ENCODE measurements around the gene LYPD6B. TPM values are rescaled to one million over a fixed set of nuclear protein-coding genes. Genes with fewer than 3 reads are reported as not detected.
A peak's percentile ranks its signal among the peaks of the same experiment; 100 is the strongest.

Gene LYPD6B
- total and polyA plus RNA-seq, 2 experiments from 2014 or later: 1.7 to 3.6 TPM

DNA sequence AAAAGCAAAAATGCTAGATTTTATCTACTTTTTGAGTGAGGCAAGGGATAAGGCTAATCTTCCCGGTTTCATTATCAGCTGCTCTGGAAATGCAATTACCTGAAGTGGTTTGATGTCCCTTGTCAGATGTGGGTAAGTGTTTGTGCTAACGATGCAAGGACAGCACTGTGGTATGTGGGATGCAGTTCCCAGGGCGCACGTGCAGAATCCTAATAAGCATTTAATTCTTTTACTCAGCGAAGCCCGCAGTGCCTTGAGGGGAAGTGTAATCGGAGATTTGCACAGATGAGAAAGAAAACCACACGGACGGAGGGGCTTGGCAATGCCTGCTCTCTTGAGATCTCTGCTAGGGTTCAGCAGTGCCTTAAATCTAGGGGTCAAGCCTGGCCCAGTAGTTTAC lies 183.4 kb downstream of the LYPD6B start:
- H4K20me1 ChIP-seq (replicated peaks; ENCODE audit: insufficient read depth): no peaks in the 10 kb centered on the region
- no peaks in the 10 kb centered on the region for H3K36me3 ChIP-seq (ENCODE audit: insufficient read depth)
- DNase-seq (ENCODE audit: low spot score): peak; percentile 16
- H3F3A ChIP-seq (replicated peaks; ENCODE audit: low read depth): no peaks in the 10 kb centered on the region
- H2AFZ ChIP-seq: no peak overlapping the region
- no peaks in the 10 kb centered on the region for H3K9me2 ChIP-seq (ENCODE audit: insufficient read depth)
- H3K4me2 ChIP-seq: no peak overlapping the region
- Mint-ChIP-seq H3K4me3 (no peak overlapping the region), H3K27ac (no peak overlapping the region), H3K4me1 (peaks cover 41% of the 10 kb centered on the region), H3K27me3 (ENCODE audit: insufficient read depth, low read depth, poor library complexity) (peaks cover 4% of the 10 kb centered on the region), H3K36me3 (ENCODE audit: low read depth) (no peaks in the 10 kb centered on the region), H3K9me3 (no peaks in the 10 kb centered on the region)
- no peaks in the 10 kb centered on the region for H3K79me2 ChIP-seq (replicated peaks; ENCODE audit: insufficient read depth)
- no peak overlapping the region for H3K27ac ChIP-seq (ENCODE audit: low read depth)
- no peak for ATAC-seq
- no peaks in the 10 kb centered on the region for H3K27me3 ChIP-seq (ENCODE audit: insufficient read depth)
- H3K4me1 ChIP-seq (ENCODE audit: insufficient read depth): peaks cover 8% of the 10 kb centered on the region; the same call in 1 of the 2 replicates
- H3K4me3 ChIP-seq: no peak overlapping the region
- TF ChIP-seq ZNF114 (CRISPR knock-in tag; IDR thresholded peaks at IDR 0.05) (no peak), ZNF331 (CRISPR knock-in tag; IDR thresholded peaks at IDR 0.05; ENCODE audit: low read depth) (no peak), POLR2AphosphoS5 (IDR thresholded peaks at IDR 0.05; ENCODE audit: low read depth) (no peak), JUNB (IDR thresholded peaks at IDR 0.05; ENCODE audit: unreplicated experiment) (no peak), EZH2 (IDR thresholded peaks at IDR 0.05; ENCODE audit: low read depth, unreplicated experiment) (no peak), CTCF (conservative IDR thresholded peaks at IDR 0.05; ENCODE audit: low read depth in 2 of 2) (no peak), NANOG (IDR thresholded peaks at IDR 0.05; ENCODE audit: borderline replicate concordance) (no peak), CREB1 (CRISPR knock-in tag; IDR thresholded peaks at IDR 0.05; ENCODE audit: low read depth) (no peak), STAT1 (IDR thresholded peaks at IDR 0.05; ENCODE audit: unreplicated experiment) (no peak), EZH2phosphoT487 (IDR thresholded peaks at IDR 0.05; ENCODE audit: unreplicated experiment) (no peak)
- TF ChIP-seq, protein P1, sequence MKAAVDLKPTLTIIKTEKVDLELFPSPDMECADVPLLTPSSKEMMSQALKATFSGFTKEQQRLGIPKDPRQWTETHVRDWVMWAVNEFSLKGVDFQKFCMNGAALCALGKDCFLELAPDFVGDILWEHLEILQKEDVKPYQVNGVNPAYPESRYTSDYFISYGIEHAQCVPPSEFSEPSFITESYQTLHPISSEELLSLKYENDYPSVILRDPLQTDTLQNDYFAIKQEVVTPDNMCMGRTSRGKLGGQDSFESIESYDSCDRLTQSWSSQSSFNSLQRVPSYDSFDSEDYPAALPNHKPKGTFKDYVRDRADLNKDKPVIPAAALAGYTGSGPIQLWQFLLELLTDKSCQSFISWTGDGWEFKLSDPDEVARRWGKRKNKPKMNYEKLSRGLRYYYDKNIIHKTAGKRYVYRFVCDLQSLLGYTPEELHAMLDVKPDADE (IDR thresholded peaks at IDR 0.05): no peak
- TF ChIP-seq, protein P2, sequence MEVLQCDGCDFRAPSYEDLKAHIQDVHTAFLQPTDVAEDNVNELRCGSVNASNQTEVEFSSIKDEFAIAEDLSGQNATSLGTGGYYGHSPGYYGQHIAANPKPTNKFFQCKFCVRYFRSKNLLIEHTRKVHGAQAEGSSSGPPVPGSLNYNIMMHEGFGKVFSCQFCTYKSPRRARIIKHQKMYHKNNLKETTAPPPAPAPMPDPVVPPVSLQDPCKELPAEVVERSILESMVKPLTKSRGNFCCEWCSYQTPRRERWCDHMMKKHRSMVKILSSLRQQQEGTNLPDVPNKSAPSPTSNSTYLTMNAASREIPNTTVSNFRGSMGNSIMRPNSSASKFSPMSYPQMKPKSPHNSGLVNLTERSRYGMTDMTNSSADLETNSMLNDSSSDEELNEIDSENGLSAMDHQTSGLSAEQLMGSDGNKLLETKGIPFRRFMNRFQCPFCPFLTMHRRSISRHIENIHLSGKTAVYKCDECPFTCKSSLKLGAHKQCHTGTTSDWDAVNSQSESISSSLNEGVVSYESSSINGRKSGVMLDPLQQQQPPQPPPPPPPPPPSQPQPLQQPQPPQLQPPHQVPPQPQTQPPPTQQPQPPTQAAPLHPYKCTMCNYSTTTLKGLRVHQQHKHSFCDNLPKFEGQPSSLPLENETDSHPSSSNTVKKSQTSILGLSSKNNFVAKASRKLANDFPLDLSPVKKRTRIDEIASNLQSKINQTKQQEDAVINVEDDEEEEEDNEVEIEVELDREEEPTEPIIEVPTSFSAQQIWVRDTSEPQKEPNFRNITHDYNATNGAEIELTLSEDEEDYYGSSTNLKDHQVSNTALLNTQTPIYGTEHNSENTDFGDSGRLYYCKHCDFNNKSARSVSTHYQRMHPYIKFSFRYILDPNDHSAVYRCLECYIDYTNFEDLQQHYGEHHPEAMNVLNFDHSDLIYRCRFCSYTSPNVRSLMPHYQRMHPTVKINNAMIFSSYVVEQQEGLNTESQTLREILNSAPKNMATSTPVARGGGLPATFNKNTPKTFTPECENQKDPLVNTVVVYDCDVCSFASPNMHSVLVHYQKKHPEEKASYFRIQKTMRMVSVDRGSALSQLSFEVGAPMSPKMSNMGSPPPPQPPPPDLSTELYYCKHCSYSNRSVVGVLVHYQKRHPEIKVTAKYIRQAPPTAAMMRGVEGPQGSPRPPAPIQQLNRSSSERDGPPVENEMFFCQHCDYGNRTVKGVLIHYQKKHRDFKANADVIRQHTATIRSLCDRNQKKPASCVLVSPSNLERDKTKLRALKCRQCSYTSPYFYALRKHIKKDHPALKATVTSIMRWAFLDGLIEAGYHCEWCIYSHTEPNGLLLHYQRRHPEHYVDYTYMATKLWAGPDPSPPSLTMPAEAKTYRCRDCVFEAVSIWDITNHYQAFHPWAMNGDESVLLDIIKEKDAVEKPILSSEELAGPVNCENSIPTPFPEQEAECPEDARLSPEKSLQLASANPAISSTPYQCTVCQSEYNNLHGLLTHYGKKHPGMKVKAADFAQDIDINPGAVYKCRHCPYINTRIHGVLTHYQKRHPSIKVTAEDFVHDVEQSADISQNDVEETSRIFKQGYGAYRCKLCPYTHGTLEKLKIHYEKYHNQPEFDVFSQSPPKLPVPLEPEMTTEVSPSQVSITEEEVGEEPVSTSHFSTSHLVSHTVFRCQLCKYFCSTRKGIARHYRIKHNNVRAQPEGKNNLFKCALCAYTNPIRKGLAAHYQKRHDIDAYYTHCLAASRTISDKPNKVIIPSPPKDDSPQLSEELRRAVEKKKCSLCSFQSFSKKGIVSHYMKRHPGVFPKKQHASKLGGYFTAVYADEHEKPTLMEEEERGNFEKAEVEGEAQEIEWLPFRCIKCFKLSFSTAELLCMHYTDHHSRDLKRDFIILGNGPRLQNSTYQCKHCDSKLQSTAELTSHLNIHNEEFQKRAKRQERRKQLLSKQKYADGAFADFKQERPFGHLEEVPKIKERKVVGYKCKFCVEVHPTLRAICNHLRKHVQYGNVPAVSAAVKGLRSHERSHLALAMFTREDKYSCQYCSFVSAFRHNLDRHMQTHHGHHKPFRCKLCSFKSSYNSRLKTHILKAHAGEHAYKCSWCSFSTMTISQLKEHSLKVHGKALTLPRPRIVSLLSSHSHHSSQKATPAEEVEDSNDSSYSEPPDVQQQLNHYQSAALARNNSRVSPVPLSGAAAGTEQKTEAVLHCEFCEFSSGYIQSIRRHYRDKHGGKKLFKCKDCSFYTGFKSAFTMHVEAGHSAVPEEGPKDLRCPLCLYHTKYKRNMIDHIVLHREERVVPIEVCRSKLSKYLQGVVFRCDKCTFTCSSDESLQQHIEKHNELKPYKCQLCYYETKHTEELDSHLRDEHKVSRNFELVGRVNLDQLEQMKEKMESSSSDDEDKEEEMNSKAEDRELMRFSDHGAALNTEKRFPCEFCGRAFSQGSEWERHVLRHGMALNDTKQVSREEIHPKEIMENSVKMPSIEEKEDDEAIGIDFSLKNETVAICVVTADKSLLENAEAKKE (CRISPR knock-in tag; IDR thresholded peaks at IDR 0.05): no peak
- TF ChIP-seq, protein P3, sequence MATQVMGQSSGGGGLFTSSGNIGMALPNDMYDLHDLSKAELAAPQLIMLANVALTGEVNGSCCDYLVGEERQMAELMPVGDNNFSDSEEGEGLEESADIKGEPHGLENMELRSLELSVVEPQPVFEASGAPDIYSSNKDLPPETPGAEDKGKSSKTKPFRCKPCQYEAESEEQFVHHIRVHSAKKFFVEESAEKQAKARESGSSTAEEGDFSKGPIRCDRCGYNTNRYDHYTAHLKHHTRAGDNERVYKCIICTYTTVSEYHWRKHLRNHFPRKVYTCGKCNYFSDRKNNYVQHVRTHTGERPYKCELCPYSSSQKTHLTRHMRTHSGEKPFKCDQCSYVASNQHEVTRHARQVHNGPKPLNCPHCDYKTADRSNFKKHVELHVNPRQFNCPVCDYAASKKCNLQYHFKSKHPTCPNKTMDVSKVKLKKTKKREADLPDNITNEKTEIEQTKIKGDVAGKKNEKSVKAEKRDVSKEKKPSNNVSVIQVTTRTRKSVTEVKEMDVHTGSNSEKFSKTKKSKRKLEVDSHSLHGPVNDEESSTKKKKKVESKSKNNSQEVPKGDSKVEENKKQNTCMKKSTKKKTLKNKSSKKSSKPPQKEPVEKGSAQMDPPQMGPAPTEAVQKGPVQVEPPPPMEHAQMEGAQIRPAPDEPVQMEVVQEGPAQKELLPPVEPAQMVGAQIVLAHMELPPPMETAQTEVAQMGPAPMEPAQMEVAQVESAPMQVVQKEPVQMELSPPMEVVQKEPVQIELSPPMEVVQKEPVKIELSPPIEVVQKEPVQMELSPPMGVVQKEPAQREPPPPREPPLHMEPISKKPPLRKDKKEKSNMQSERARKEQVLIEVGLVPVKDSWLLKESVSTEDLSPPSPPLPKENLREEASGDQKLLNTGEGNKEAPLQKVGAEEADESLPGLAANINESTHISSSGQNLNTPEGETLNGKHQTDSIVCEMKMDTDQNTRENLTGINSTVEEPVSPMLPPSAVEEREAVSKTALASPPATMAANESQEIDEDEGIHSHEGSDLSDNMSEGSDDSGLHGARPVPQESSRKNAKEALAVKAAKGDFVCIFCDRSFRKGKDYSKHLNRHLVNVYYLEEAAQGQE (IDR thresholded peaks at IDR 0.05; ENCODE audit: unreplicated experiment): no peak
